HG02840 (cell line): ENCODE results near the gene MEIS2.

Experiments used
- ATAC-seq: cut with Tn5 transposase; IDR thresholded peaks from one replicate; pipeline ENCODE4 v1.9.1; 2021; ENCODE audit warnings: mild to moderate bottlenecking, moderate library complexity, moderate number of reproducible peaks; ENCODE audit not compliant: unreplicated experiment, low FRiP score

MEIS2 gene

DNA sequence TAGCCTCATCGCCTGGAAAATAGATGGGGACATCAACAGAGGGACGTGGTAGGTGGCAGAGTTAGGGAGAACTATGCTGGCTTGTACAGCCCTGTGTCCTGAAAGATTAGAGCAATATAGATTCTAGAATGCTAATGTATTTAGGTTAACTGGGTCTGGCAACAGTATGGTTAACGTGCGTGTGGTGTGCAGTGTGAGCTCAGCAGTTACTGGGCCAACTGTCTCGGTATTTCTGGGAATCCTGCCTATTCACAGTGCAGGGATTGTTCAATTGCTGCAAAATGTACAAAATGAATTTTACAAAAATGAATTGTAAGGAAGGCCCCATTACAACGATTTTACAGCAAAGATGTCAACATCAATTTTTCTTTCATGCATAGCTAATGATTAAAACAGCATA, 20.6 kb downstream of the MEIS2 start:
- ATAC-seq = no peak

DNA sequence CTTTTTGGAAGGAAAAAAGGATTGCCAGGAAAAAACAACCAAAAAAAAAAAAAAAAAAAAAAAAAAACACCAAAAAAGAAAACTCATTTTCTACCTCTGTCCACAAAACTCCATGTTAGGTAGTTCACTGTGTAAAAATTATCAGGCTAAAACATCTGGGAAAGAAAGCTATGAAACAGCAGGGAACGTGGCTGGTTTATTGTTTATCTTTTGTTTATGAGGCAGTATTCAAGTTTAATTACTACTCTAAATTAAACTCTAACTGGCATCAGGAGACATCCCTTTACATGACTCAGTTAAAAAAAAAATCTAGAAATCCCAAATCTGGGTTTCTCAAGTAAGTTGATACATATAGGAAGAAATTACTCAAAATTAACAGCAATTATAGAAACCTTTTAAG, 21.8 kb downstream of the MEIS2 start:
- no peak for ATAC-seq

DNA sequence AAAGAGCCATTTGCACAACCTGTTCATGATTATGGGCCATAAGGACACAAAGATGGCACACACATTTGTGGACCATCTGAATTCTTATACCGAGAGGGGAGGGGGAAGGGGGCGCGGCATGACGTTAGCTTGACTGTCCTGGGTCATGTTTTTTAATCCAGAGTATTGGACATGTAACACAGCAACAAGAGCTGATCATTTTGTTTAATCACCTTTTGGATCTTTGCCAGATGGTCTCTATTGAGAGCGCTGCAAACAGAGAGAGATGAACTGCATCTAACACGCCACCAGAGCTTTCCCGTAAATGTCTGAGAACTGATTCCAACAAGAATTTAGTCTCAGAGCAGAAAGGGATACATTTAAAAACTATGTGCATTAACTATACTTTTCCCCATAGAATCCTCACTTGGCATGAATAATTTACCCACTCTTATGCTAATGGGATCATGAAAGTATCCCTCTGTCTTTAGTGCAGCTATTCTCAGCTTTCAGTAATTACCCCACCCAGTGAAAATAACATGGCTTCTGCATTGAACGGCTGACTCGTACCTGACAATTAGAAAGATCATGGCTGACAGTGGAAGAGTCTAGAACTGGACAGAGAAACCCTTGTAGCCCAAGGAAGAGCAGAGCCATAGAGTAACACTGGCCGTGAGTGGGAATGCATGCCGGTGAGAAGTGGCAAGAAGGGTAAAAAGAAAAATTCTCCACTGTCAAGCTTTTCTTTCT, 22.6 kb downstream of the MEIS2 start:
- ATAC-seq = no peak

DNA sequence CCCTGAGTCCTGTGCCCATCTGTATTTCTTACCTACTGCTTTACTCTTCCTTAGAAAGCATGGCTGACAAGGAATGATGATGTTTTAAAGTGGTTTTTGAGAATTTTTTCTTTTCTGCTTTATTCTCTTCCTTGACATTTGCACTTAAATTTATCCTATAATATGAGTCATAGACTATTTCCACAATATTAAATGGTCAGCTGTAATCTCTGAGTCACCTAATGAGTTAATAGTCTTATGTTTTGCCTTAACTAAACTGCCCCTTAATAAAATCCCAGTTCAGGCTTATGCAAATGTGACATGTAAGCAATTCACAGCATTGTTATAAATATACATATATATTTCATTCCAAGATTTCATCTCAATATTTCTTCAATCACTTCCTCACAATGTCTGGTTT, 23.8 kb downstream of the MEIS2 start:
- no peak for ATAC-seq

DNA sequence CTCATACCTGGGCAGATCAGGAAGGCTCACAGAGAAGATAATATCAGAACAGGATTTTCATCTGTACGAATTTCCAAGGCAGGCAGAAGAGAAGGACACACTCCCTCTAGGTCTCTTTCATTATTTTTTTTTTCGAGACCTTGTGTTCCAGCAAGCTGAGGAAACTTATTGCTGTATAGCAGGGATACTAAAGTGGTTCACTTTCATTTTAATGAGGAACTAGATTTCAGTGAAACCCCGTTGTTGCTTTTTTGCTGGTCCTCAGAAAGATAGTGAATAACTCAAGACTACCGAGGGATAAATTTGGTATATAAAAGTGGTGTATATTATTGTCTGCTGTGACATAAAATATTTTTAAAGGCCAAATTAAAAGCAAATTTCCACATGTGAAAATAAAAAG, 24.6 kb downstream of the MEIS2 start:
- ATAC-seq = no peak

DNA sequence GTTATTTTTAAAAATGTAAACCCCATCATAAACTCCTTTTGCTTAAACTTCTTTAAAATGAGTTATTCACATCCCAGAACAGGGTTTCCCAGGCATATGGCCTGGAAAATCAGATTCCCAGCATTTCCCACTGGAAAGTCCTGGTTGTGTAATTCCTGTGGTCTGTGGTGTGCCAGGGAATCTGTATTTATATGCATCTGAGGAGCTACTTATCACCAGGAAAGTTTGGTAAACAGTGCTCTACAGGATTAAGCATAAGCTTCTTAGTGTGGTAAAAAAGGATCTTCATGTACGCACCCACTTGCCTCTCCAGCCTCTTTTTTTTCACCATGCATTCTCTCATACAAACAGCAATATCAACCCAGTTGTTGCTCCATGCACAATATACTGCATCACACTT, 28.2 kb downstream of the MEIS2 start:
- no peak for ATAC-seq

GRCh38 chr15:37071134-37071533, 29.2 kb downstream of the MEIS2 start:
- ATAC-seq = no peak

DNA sequence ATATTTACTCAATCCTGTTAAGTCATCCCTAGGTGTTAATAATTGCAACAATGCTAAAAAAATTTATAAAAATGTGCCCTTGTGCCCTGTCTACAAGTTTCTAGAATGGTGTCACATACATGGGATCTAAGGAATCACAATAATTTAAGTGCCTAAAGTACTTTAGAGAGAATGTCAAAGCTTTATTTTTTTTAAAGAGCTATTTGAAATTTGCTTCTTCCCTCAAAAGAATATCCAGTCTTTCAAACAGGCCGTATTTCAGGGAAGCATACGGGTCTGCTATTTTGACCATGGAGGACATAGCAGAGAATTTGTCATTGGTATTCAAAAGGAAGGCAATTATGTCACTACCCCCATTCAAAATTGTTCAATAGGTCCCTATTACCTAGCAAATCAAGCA, 29.7 kb downstream of the MEIS2 start:
- ATAC-seq = no peak

- no peak for ATAC-seq
These were observed 38.4 kb downstream of the MEIS2 start for GRCh38 chr15:37061996-37062395.

DNA sequence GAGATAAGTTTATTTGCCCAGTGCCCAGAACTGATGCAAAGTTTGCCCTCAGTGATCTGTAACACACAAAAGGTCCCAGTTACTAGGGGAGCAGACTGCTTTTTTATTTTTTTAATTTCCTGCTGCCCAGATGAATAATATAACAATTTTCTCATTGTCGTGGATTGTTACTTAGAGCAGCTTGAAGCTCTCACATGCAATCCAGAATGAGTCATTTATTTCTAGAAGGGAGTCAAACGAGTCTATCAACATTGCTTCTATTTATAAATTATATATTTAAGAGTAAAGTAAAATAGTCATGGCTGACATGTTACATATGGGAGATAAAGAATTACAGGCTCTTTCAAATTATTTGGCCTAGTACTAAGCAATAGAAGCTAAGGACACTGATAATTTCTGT, 41.3 kb downstream of the MEIS2 start:
- no peak for ATAC-seq

DNA sequence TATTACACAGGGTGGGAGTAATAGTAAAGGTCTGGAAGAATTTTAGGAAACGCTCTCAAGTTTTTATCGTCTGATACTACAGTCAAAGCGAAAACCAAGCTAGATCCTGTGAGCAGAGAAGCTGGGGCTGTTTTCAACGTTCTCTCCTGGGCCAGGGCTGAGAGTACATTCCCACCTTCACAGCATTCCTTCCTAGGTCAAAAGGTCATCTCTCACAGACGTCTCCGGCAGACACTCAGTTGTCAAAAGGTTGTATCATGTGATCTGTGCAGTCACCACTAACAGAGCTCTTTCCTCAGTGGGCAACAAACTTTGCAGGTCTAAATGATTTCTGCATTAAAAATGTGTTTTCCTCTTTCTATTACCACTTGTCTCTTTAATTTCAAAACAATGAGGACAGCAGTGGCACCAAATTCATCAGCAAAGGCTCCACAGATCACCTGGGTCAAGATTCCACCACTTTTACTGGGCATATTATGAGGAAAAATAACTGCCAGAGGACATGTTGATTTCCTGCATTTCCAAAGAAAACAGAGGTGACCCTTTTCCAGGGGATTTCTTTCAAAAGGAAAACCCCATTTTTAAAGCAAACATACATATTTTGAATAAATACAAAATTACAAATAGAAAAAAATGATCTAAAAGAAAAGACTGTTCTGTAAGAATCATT, 41.9 kb downstream of the MEIS2 start:
- no peak for ATAC-seq

DNA sequence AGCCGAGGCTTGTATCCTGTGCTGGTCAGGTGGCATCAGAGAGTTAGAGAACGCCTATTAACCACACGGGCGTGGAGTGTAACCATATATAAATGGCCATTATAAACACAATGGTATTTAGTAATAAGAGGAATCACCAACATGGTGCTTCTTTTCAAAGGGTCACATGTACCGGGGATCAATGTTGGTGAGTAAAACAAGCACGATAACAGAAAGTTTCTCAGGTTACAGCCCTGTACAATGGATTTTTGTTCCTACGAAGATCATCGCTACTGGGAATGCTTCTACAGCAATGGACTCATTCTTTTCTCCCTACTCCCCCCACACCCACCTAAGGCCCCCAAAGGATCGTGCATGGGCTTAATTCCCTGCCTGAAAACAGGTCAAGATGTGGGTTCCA, 42.5 kb downstream of the MEIS2 start:
- no peak for ATAC-seq

- no peak for ATAC-seq
These were observed 43.1 kb downstream of the MEIS2 start for GRCh38 chr15:37057256-37057655.

DNA sequence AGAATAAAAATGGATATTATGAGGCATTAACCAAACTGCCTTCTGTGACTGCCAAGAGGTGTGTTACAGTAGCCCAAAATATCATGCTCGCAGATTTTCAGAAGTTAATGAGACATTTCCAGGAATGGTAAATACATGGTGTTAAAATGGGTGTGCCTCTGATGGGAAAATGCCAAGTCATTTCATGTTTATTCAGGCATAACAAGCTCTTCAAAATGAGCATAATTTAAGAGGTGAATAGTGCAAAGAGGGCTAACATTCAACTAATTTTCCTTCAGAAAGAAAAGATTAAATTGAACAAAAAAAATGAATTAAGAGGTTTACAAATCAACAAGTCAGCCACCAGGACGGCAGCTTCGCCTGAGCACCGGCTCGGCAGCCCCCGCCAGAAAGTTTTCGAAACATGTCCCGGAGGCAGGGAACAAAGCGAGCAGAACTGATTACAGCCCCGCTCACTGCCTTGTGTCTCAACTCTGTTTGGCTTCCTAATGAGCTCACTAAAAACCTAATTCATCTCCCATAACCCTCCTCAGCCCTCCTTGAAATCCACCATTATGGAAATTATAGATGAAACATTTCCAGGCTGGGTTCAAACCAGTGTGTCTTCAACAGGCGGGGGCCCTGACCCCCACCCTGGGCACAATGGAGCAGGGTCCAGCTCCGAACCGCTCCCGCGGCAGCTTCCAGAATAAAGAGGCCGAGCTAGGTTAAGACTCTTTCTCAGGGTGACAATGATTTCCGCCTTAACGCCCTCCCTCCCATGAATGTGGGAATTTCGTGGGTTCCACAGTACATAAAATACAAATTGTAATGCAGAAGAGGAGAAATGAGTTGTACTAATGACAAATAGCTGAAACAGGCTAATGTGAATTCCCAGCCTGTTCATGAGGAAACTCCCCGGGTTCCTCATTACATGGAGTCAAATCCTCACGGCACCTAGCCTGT, 43.9 kb downstream of the MEIS2 start:
- no peak for ATAC-seq

DNA sequence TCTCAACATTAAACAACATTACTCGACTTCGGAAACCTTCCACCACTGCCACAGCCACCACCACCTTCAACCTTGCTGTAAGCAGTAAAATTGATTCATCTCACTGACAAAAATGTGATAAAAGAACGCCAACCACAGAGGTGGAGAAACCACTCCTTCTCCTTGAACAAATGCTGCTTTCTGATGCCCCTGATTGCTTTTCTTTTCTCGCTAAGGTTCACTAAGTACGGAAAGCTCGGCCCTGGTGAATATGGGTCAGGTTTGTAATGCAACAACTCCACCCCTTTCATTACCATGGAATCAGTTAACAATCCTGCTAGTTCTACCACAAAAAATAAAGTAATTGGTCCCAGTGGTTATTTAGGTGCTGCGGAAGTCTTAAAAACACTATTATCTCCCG, 44.9 kb downstream of the MEIS2 start:
- no peak for ATAC-seq

GRCh38 chr15:37054336-37054735, 46.0 kb downstream of the MEIS2 start:
- no peak for ATAC-seq

- ATAC-seq = no peak
These were observed 47.2 kb downstream of the MEIS2 start for GRCh38 chr15:37053166-37053565.

- no peak for ATAC-seq
These were observed 50.0 kb downstream of the MEIS2 start for GRCh38 chr15:37050345-37050744.

- ATAC-seq = no peak
These were observed 53.3 kb downstream of the MEIS2 start for GRCh38 chr15:37046876-37047614.

DNA sequence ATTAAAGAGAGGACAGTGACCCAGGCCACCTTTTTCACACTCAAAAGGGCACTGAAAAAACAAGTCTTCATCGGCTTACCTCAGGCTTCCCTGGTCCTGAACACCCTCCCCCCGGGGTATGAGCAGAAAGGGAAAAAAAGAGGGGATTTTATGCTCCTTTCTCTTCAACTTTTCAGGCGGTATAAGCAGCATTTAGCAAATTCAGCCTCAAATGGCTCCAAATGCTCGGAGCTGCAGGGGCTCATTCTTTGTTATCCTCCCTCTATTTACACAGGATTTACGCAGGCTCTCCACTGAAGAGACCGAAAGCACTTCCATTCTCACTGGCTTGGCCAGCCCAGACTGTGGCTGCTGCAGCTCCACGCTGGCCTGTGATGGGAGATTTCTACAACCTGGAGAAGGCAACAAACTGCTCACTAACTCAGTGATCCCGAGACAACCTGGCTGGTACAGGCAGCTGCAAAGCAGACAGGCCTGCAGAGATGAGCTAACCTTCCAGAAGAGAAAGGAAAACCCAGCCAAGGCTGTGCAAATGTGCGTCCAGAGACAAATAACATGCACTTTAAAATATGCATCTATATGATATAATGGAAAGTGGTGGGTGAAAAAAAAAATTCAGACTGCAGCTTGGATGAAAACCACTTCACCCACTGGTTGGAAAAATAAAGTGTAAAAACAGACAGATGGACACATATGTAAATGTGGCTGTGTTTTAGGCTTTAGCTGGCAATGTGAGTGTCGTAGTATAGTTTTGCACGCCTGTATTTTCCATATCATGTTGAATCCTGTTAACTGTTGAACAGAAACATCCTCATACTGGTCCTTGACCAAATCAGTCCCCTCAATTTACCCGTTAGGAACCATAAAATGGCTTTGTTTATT, 54.2 kb downstream of the MEIS2 start:
- no peak for ATAC-seq
